ENCODE data around the gene RPS16.

- TF ChIP-seq ZBTB25 (CRISPR knock-in tag; IDR thresholded peaks at IDR 0.05) (no peak), MAZ (IDR thresholded peaks at IDR 0.05; ENCODE audit: borderline replicate concordance, low read depth, low read length) (no peak), MAZ (CRISPR knock-in tag; IDR thresholded peaks at IDR 0.05; ENCODE audit: low read depth) (no peak), ETV6 (CRISPR knock-in tag; conservative IDR thresholded peaks at IDR 0.05) (no peak), EZH2 (conservative IDR thresholded peaks at IDR 0.05; ENCODE audit: low read depth, low read length) (no peak), ZNF205 (CRISPR knock-in tag; IDR thresholded peaks at IDR 0.05) (no peak), CTCF (CRISPR knock-in tag; IDR thresholded peaks at IDR 0.05) (no peak), ZBTB1 (CRISPR knock-in tag; IDR thresholded peaks at IDR 0.05; ENCODE audit: borderline replicate concordance) (no peak), POLR2A (IDR thresholded peaks at IDR 0.05; ENCODE audit: insufficient read depth in 1 of 2, low read depth in 2 of 2, low read length in 2 of 2) (no peak), ESRRA (CRISPR knock-in tag; IDR thresholded peaks at IDR 0.05; ENCODE audit: low read depth) (no peak), IKZF4 (CRISPR knock-in tag; IDR thresholded peaks at IDR 0.05; ENCODE audit: borderline replicate concordance, low read depth, not compliant biosample characterization) (no peak)
These were observed 27.7 kb upstream of the RPS16 start for GRCh38 chr19:39463403-39463802.

All from HepG2 (cell line).